K562 (cell line): ENCODE results near the gene TJP3. TPM values are rescaled to one million over a fixed set of nuclear protein-coding genes. Genes with fewer than 3 reads are reported as not detected.
A peak's percentile ranks its signal among the peaks of the same experiment; 100 is the strongest.

ENCODE experiments used
- BCOR ChIP-seq: fragments of 450-650 bp; IDR thresholded peaks from 2 replicates; pipeline ENCODE4 v1.6.1; 2016
- CBX3 ChIP-seq, 2 experiments: IDR thresholded peaks; 1 replicate in 1 of 2; 2 replicates in 1 of 2; pipeline ENCODE4 v1.6.1; 2012; ENCODE audit warnings: inconsistent platforms in 2 of 2, low read length in 2 of 2, borderline replicate concordance in 1 of 2, control low read depth in 1 of 2
- DIDO1 ChIP-seq: fragments of 450-650 bp; IDR thresholded peaks from 2 replicates; pipeline ENCODE4 v1.6.1; 2016; ENCODE audit warnings: low read depth, missing biosample characterization, missing genetic modification characterization
- MGA ChIP-seq: fragments of 450-650 bp; IDR thresholded peaks from 2 replicates; pipeline ENCODE4 v1.6.1; 2016; ENCODE audit warnings: mild to moderate bottlenecking, moderate library complexity
- MIER1 ChIP-seq: fragments of 450-650 bp; IDR thresholded peaks from 2 replicates; pipeline ENCODE4 v1.6.1; 2016; ENCODE audit warnings: antibody characterized with exemption, mild to moderate bottlenecking, low read depth
- MTA2 ChIP-seq: fragments of 450-650 bp; IDR thresholded peaks from 2 replicates; pipeline ENCODE4 v1.6.1; 2016; ENCODE audit warnings: low read depth
- PTBP1 ChIP-seq: fragments of 200-400 bp; formaldehyde crosslinking; IDR thresholded peaks from 2 replicates; pipeline ENCODE4 v1.6.1; 2017; ENCODE audit warnings: low read depth, low read length
- RBM25 ChIP-seq: fragments of 200-400 bp; formaldehyde crosslinking; IDR thresholded peaks from 2 replicates; pipeline ENCODE4 v1.6.1; 2018; ENCODE audit warnings: low read length, low read depth, moderate library complexity; ENCODE audit not compliant: severe bottlenecking
- SLC30A9 ChIP-seq: fragments of 250-450 bp; sonication (Bioruptor Pico); IDR thresholded peaks from 2 replicates; pipeline ENCODE4 v1.8.0; 2022; ENCODE audit warnings: mild to moderate bottlenecking, moderate library complexity
- SMARCA5 ChIP-seq: fragments of 450-650 bp; IDR thresholded peaks from 2 replicates; pipeline ENCODE4 v1.6.1; 2016
- ZBTB33 ChIP-seq: sonication (generic); formaldehyde crosslinking; IDR thresholded peaks from 2 replicates; pipeline ENCODE4 v1.8.1; 2023; ENCODE audit warnings: mild to moderate bottlenecking, missing genetic modification reagents
- ZNF263 ChIP-seq: sonication (generic); formaldehyde crosslinking; IDR thresholded peaks from 2 replicates; pipeline ENCODE4 v1.8.0; 2022; ENCODE audit warnings: mild to moderate bottlenecking, missing genetic modification reagents, borderline replicate concordance
- polyA plus RNA-seq, 8 experiments: library from polyadenylated mRNA; depleted of rRNA in 4 of 8; stranded (reverse) in 5 of 8; unstranded in 3 of 8; fragments of >200 nt; fragmentation: Nextera tagmentation in 2 of 8; fragmentation: Illumina TruSeq in 1 of 8; extraction: Ambion mirVana in 2 of 8; extraction: Trizol in 1 of 8; gene quantifications; 2 replicates each; pipeline versions ENCODE4 v1.2.1 to v1.2.3, GENCODE V29; 2011 to 2014; ENCODE audit warnings: inconsistent platforms in 1 of 8, missing spikeins in 1 of 8
- total RNA-seq, 7 experiments: library from RNA; depleted of rRNA in 6 of 7; stranded (reverse); fragments of >200 nt in 6 of 7; fragmentation: Illumina TruSeq in 2 of 7; extraction: Trizol in 2 of 7; gene quantifications; 2 replicates each; pipeline versions ENCODE4 v1.2.1 to v1.2.3, GENCODE V29; 2011 to 2021; ENCODE audit warnings: low replicate concordance in 1 of 7

The TJP3 gene
- total and polyA plus RNA-seq, 9 of the 15 experiments (the other 6 are each of a cell fraction or from before 2014, with no cell fraction given), result 0.11 to 2.4 (median 0.57) TPM; not detected in 1

GRCh38 chr19:3732108-3732507 is 23.9 kb downstream of the TJP3 start (continued):
- TF ChIP-seq MGA, result no peak
- no peak for TF ChIP-seq DIDO1 (tag)
- peak; percentile 100 for TF ChIP-seq PTBP1
- no peak for TF ChIP-seq MTA2
- TF ChIP-seq MIER1, result peak; percentile 100
- peak; percentile 85 for TF ChIP-seq BCOR
- peak; percentile 96 for TF ChIP-seq RBM25
- no peak for TF ChIP-seq SLC30A9 (CRISPR knock-in tag)
- 0 out of 3 replicates have a peak, but pooled peaks of 1 of the 2 experiments have one; percentile 22 for TF ChIP-seq CBX3 (IDR thresholded peaks at IDR 0.05; ENCODE audit: borderline replicate concordance in 1 of 2, low read length in 2 of 2)
- TF ChIP-seq ZBTB33, result no peak
- peak; percentile 97 for TF ChIP-seq SMARCA5
- no peak for TF ChIP-seq ZNF263 (CRISPR knock-in tag)
